Tibial artery (tissue), 4 donors: ENCODE data around the gene DIPK2A.

ENCODE experiments used
- DNase-seq, 2 donors: peaks; one replicate each; pipeline ENCODE4 v3.0.0-alpha.2; 2019
- H3K27ac ChIP-seq, 2 donors: fragments of 200-600 bp; sonication (generic) in 1 of 2; 1 replicate in 1 of 2; 2 replicates in 1 of 2; pipeline ENCODE4 v1.5.1; 2018 to 2019; ENCODE audit warnings: mild to moderate bottlenecking in 1 of 2
- H3K27me3 ChIP-seq, 2 donors: fragments of 200-600 bp; sonication (generic) in 1 of 2; one replicate each; pipeline versions ENCODE4 v1.5.1 to v1.6.0; 2016 to 2019
- H3K36me3 ChIP-seq, 3 donors: fragments of 200-600 bp; sonication (generic) in 2 of 3; one replicate each; pipeline ENCODE4 v1.5.1; 2016 to 2019; ENCODE audit warnings: mild to moderate bottlenecking in 2 of 3
- H3K4me1 ChIP-seq, 4 donors: fragments of 200-600 bp; sonication (generic) in 2 of 4; 1 replicate in 3 of 4; 2 replicates in 1 of 4; pipeline ENCODE4 v1.5.1; 2016 to 2019
- H3K4me3 ChIP-seq, 2 donors: fragments of 200-600 bp; sonication (generic) in 1 of 2; 1 replicate in 1 of 2; 2 replicates in 1 of 2; pipeline ENCODE4 v1.5.1; 2018 to 2019; ENCODE audit warnings: mild to moderate bottlenecking in 2 of 2
- H3K9me3 ChIP-seq, 3 donors: fragments of 200-600 bp; sonication (generic) in 1 of 3; one replicate each; pipeline ENCODE4 v1.5.1; 2016 to 2019
- intact Hi-C: fragments of 100-400 bp; cut with DNase I; formaldehyde crosslinking; loops from one replicate; pipeline ENCODE4 v1.15.0; 2023; ENCODE audit warnings: low total_unique reads
- TF ChIP-seq, protein P1 (sequence below), 2 experiments: fragments of 200-600 bp in 1 of 2; fragments of 450-650 bp in 1 of 2; IDR thresholded peaks; one replicate each; pipeline ENCODE4 v1.5.1; 2017 to 2019; ENCODE audit warnings: antibody characterized with exemption in 2 of 2, mild to moderate bottlenecking in 1 of 2, moderate library complexity in 1 of 2

Gene DIPK2A

DNA sequence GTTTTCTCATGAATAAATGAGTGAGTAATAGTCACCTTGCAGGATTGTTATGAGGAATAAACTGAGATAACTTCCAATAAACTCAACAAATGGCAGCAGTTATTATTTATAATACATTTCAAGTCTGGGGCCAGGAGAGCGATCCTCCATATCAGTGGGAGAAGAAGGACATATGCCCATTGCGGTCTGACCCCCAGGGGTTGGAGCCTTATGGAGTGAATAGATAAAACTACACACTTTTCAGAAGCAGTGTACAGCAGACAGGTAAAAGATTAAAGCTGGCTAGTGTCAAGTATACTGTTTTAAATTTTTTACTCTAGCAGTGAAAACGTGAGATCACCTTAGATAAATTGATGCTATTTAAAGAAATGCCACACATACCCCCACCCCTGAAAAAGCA is 43.5 kb downstream of the DIPK2A start:
- intact Hi-C loops: no loop called here
- no peak for DNase-seq
- H3K4me3 ChIP-seq: no peak overlapping the region
- H3K27ac ChIP-seq: no peak overlapping the region
- H3K27me3 ChIP-seq: no peaks in the 10 kb centered on the region
- TF ChIP-seq, protein P1, sequence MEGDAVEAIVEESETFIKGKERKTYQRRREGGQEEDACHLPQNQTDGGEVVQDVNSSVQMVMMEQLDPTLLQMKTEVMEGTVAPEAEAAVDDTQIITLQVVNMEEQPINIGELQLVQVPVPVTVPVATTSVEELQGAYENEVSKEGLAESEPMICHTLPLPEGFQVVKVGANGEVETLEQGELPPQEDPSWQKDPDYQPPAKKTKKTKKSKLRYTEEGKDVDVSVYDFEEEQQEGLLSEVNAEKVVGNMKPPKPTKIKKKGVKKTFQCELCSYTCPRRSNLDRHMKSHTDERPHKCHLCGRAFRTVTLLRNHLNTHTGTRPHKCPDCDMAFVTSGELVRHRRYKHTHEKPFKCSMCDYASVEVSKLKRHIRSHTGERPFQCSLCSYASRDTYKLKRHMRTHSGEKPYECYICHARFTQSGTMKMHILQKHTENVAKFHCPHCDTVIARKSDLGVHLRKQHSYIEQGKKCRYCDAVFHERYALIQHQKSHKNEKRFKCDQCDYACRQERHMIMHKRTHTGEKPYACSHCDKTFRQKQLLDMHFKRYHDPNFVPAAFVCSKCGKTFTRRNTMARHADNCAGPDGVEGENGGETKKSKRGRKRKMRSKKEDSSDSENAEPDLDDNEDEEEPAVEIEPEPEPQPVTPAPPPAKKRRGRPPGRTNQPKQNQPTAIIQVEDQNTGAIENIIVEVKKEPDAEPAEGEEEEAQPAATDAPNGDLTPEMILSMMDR (IDR thresholded peaks at IDR 0.05): no peak
- no peaks in the 10 kb centered on the region for H3K9me3 ChIP-seq
- H3K36me3 ChIP-seq: no peaks in the 10 kb centered on the region
- no peaks in the 10 kb centered on the region for H3K4me1 ChIP-seq

DNA sequence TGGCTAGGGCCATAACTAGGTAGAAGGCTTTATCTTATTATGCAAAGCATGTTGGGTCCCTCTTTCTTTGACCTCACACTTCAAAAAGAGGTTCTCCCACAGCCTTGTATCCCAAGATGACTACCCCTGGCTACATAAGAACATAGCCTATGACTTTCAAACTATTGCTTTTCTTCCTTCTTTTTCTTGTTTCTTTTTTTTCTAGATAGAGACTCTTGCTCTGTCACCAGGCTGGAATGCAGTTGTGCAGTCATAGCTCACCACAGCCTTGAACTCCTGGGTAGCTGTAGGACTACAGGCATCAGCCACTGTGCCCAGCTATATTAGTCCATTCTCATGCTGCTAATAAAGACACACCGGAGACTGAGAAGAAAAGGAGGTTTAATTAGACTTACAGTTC is 47.2 kb downstream of the DIPK2A start:
- Histone ChIP-seq H3K27me3 (no peaks in the 10 kb centered on the region), H3K4me1 (no peaks in the 10 kb centered on the region), H3K27ac (no peak overlapping the region), H3K9me3 (no peaks in the 10 kb centered on the region), H3K4me3 (no peak overlapping the region), H3K36me3 (no peaks in the 10 kb centered on the region)
- TF ChIP-seq, protein P1 (IDR thresholded peaks at IDR 0.05): no peak
- DNase-seq: no peak
- intact Hi-C loops: no loop called here
